Smooth muscle cell (in vitro differentiated cells): ENCODE data around the gene STAC2. TPM values are rescaled to one million over a fixed set of nuclear protein-coding genes. Genes with fewer than 3 reads are reported as not detected.

Experiments used
- DNase-seq: peaks from one replicate; lab custom pipeline; 2025; ENCODE audit not compliant: unreplicated experiment; lab: John Stamatoyannopoulos, UW
- H2AFZ ChIP-seq: fragments of 200-600 bp; sonication (generic); 2 replicates; pipeline ENCODE4 v1.6.0; 2016; ENCODE audit warnings: antibody characterized with exemption, low read depth, mild to moderate bottlenecking
- H3F3A ChIP-seq: fragments of 200-600 bp; sonication (generic); 2 replicates; pipeline ENCODE4 v1.6.0; 2017; ENCODE audit warnings: antibody characterized with exemption, low read depth
- H3K27ac ChIP-seq: fragments of 200-600 bp; sonication (generic); 2 replicates; pipeline ENCODE4 v1.5.1; 2016; ENCODE audit warnings: low read depth, mild to moderate bottlenecking
- H3K27me3 ChIP-seq: fragments of 200-600 bp; sonication (generic); 2 replicates; pipeline ENCODE4 v1.6.1; 2016; ENCODE audit warnings: low read depth, mild to moderate bottlenecking
- H3K36me3 ChIP-seq: fragments of 200-600 bp; sonication (generic); 2 replicates; pipeline ENCODE4 v1.5.1; 2016; ENCODE audit warnings: low read depth
- H3K4me1 ChIP-seq: fragments of 200-600 bp; sonication (generic); 2 replicates; pipeline ENCODE4 v1.5.1; 2016; ENCODE audit warnings: low read depth
- H3K4me2 ChIP-seq: fragments of 200-600 bp; sonication (generic); 2 replicates; pipeline ENCODE4 v1.6.0; 2016; ENCODE audit warnings: mild to moderate bottlenecking
- H3K4me3 ChIP-seq: fragments of 200-600 bp; sonication (generic); 2 replicates; pipeline ENCODE4 v1.5.1; 2016; ENCODE audit warnings: mild to moderate bottlenecking
- H3K79me2 ChIP-seq: fragments of 200-600 bp; sonication (generic); 2 replicates; pipeline ENCODE4 v1.6.0; 2016; ENCODE audit warnings: low read depth, mild to moderate bottlenecking
- H3K9ac ChIP-seq: fragments of 200-600 bp; sonication (generic); 2 replicates; pipeline ENCODE4 v1.6.0; 2016; ENCODE audit warnings: low read depth
- H3K9me3 ChIP-seq: fragments of 200-600 bp; sonication (generic); replicated peaks from 2 replicates; pipeline ENCODE4 v1.5.1; 2016; ENCODE audit warnings: low read depth
- H4K20me1 ChIP-seq: fragments of 200-600 bp; sonication (generic); 2 replicates; pipeline ENCODE4 v1.6.0; 2016; ENCODE audit warnings: low read depth
- CTCF ChIP-seq: fragments of 200-600 bp; sonication (generic); IDR thresholded peaks from 2 replicates; pipeline ENCODE4 v1.5.1; 2017; ENCODE audit warnings: borderline replicate concordance, mild to moderate bottlenecking, antibody characterized with exemption; ENCODE audit not compliant: insufficient read depth, poor library complexity, severe bottlenecking
- WGBS: methylation state at CpG from one replicate; pipeline ENCODE4 v1.1.7; 2016; ENCODE audit warnings: low lambda C conversion rate; 5-methylcytosine and 5-hydroxymethylcytosine counted together
- polyA plus RNA-seq: library from polyadenylated mRNA; unstranded; fragments of >200 nt; fragmentation: Nextera tagmentation; extraction: Ambion mirVana; gene quantifications from 2 replicates; pipeline ENCODE4 v1.2.1, GENCODE V29; 2016
- total RNA-seq: library from RNA; depleted of rRNA; stranded (reverse); fragments of >200 nt; gene quantifications from 2 replicates; pipeline ENCODE4 v1.2.3, GENCODE V29; 2014

The STAC2 gene
- total RNA-seq (0.09 and 0.13 TPM in 2 replicates), polyA plus RNA-seq (0.32 TPM in 1 of 2 replicates, not detected in the other)

- Histone ChIP-seq H3K9ac (no peak within 1 kb of the TSS), H3K4me2 (peak within 1 kb of the TSS; percentile 85), H3K4me1 (peaks cover 18% of the 10 kb centered on the region), H3K9me3 (no peaks in the 10 kb centered on the region), H3K79me2 (no peaks in the 10 kb centered on the region), H3F3A (no peaks in the 10 kb centered on the region), H2AFZ (no peak within 1 kb of the TSS), H4K20me1 (no peaks in the 10 kb centered on the region), H3K27ac (no peak within 1 kb of the TSS), H3K36me3 (no peaks in the 10 kb centered on the region), H3K27me3 (peaks cover 47% of the 10 kb centered on the region), H3K4me3 (peak within 1 kb of the TSS; percentile 48)
- 4% methylated on average over 29 of the region's 71 CpGs for WGBS
- DNase-seq: no peak
- TF ChIP-seq CTCF: no peak
Observed at GRCh38 chr17:39225308-39225958, at the start of gene STAC2. STAC2 (minus strand) TSS chr17:39225945; CDS start chr17:39225502, 443 bp downstream.

- Histone ChIP-seq H3K4me1 (no peaks in the 10 kb centered on the region), H3K9ac (no peak overlapping the region), H2AFZ (no peak overlapping the region), H3K36me3 (no peaks in the 10 kb centered on the region), H3F3A (no peaks in the 10 kb centered on the region), H3K4me3 (no peak overlapping the region), H3K27ac (no peak overlapping the region), H3K27me3 (no peaks in the 10 kb centered on the region), H3K79me2 (no peaks in the 10 kb centered on the region), H4K20me1 (no peaks in the 10 kb centered on the region), H3K4me2 (no peak overlapping the region), H3K9me3 (no peaks in the 10 kb centered on the region)
- WGBS: 100% methylated on average over 3 of the region's 3 CpGs
- TF ChIP-seq CTCF: no peak
- DNase-seq: no peak
Observed at GRCh38 chr17:39271546-39271945, 45.8 kb upstream of the STAC2 start.

GRCh38 chr17:39270923-39271322 lies 45.2 kb upstream of the STAC2 start:
- WGBS: 71% methylated on average over 3 of the region's 3 CpGs
- H3K4me2 ChIP-seq: no peak overlapping the region
- DNase-seq: no peak
- no peaks in the 10 kb centered on the region for H3K4me1 ChIP-seq
- no peaks in the 10 kb centered on the region for H3K27me3 ChIP-seq
- no peaks in the 10 kb centered on the region for H3K79me2 ChIP-seq
- H3F3A ChIP-seq: no peaks in the 10 kb centered on the region
- H3K27ac ChIP-seq: no peak overlapping the region
- H3K36me3 ChIP-seq: no peaks in the 10 kb centered on the region
- no peaks in the 10 kb centered on the region for H4K20me1 ChIP-seq
- peak; percentile 32 for TF ChIP-seq CTCF
- H3K9me3 ChIP-seq: no peaks in the 10 kb centered on the region
- no peak overlapping the region for H2AFZ ChIP-seq
- no peak overlapping the region for H3K4me3 ChIP-seq
- no peak overlapping the region for H3K9ac ChIP-seq

DNA sequence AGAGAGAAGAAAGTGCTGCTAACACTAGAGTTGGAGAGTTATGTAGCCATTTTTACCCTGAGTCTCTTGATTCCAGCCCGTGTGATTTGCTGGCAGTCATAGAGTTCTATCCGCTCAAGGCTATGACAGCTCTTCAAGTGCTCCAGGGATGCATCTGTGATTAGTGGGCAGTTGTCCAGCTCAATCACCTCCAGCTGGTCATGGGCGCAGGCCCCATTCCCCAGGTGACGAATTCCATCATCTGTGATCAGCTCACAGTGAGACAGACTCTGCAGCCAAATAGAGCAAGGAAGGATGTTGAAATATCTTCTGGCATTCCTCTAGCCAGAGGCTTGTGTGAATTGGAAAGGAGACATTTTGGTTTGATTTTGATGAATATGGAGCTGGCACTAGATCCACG lies 38.4 kb upstream of the STAC2 start:
- Histone ChIP-seq H3K4me2 (no peak overlapping the region), H2AFZ (no peak overlapping the region), H3K4me3 (no peak overlapping the region), H3K27ac (no peak overlapping the region), H3K27me3 (no peaks in the 10 kb centered on the region), H3K79me2 (no peaks in the 10 kb centered on the region), H3F3A (no peaks in the 10 kb centered on the region), H4K20me1 (no peaks in the 10 kb centered on the region), H3K4me1 (no peaks in the 10 kb centered on the region), H3K36me3 (no peaks in the 10 kb centered on the region), H3K9me3 (no peaks in the 10 kb centered on the region), H3K9ac (no peak overlapping the region)
- no peak for DNase-seq
- TF ChIP-seq CTCF: no peak
- 94% methylated on average over 5 of the region's 5 CpGs for WGBS
